Mesenchymal stem cell (in vitro differentiated cells and primary cell): ENCODE data around the gene HMGXB3.

Experiments used
- DNase-seq: peaks from one replicate; pipeline ENCODE4 v3.0.0-alpha.2; 2013
- H2AFZ ChIP-seq: one replicate; pipeline ENCODE4 v1.6.1; 2013; ENCODE audit warnings: low read depth, mild to moderate bottlenecking, control low read depth, inconsistent platforms, low read length, moderate library complexity
- H2AK5ac ChIP-seq: 2 replicates; pipeline ENCODE4 v1.6.1; 2013; ENCODE audit warnings: low read length, moderate library complexity, mild to moderate bottlenecking, inconsistent platforms; ENCODE audit not compliant: severe bottlenecking
- H2BK120ac ChIP-seq: one replicate; pipeline ENCODE4 v1.6.1; 2013; ENCODE audit warnings: low read depth, mild to moderate bottlenecking, inconsistent platforms, low read length, moderate library complexity
- H2BK12ac ChIP-seq, 2 experiments: one replicate each; pipeline ENCODE4 v1.6.1; 2013; ENCODE audit warnings: inconsistent platforms in 2 of 2, low read length in 2 of 2, mild to moderate bottlenecking in 2 of 2, moderate library complexity in 2 of 2, control low read depth in 1 of 2
- H2BK15ac ChIP-seq: one replicate; pipeline ENCODE4 v1.6.1; 2013; ENCODE audit warnings: mild to moderate bottlenecking, low read depth, inconsistent platforms; ENCODE audit not compliant: poor library complexity, severe bottlenecking
- H2BK5ac ChIP-seq: 2 replicates; pipeline ENCODE4 v1.6.1; 2013; ENCODE audit warnings: low read depth, mild to moderate bottlenecking, low read length, control low read depth, inconsistent platforms; ENCODE audit not compliant: poor library complexity, severe bottlenecking
- H3K14ac ChIP-seq, 2 experiments: one replicate each; pipeline ENCODE4 v1.6.1; 2013; ENCODE audit warnings: inconsistent platforms in 2 of 2, low read length in 2 of 2, control low read depth in 1 of 2, mild to moderate bottlenecking in 1 of 2, moderate library complexity in 1 of 2
- H3K18ac ChIP-seq, 2 experiments: one replicate each; pipeline ENCODE4 v1.6.1; 2013; ENCODE audit warnings: inconsistent platforms in 2 of 2, low read length in 2 of 2, control low read depth in 1 of 2, low read depth in 1 of 2, mild to moderate bottlenecking in 1 of 2
- H3K23ac ChIP-seq, 2 experiments: one replicate each; pipeline ENCODE4 v1.6.1; 2013; ENCODE audit warnings: inconsistent platforms in 2 of 2, low read length in 2 of 2, mild to moderate bottlenecking in 2 of 2, moderate library complexity in 2 of 2, control low read depth in 1 of 2
- H3K27ac ChIP-seq: 2 replicates; pipeline ENCODE4 v1.5.1; 2013; ENCODE audit warnings: mild to moderate bottlenecking, moderate library complexity, low read length, control low read depth, inconsistent platforms; ENCODE audit not compliant: poor library complexity, severe bottlenecking
- H3K27me3 ChIP-seq, 2 experiments: 2 replicates each; pipeline versions ENCODE4 v1.6.1 to v1.7.0; 2013; ENCODE audit warnings: low read length in 2 of 2, mild to moderate bottlenecking in 2 of 2, moderate library complexity in 2 of 2, control low read depth in 1 of 2, inconsistent platforms in 1 of 2; ENCODE audit not compliant: control insufficient read depth in 1 of 2, insufficient read depth in 1 of 2
- H3K36me3 ChIP-seq, 2 experiments: 2 replicates each; pipeline versions ENCODE4 v1.6.1 to v1.7.0; 2013; ENCODE audit warnings: low read length in 2 of 2, control low read depth in 1 of 2, inconsistent platforms in 1 of 2, low read depth in 1 of 2, mild to moderate bottlenecking in 1 of 2; ENCODE audit not compliant: insufficient read depth in 2 of 2, control insufficient read depth in 1 of 2
- H3K4ac ChIP-seq, 2 experiments: one replicate each; pipeline ENCODE4 v1.6.1; 2013; ENCODE audit warnings: inconsistent platforms in 2 of 2, low read length in 2 of 2, mild to moderate bottlenecking in 2 of 2, moderate library complexity in 2 of 2, control low read depth in 1 of 2, low read depth in 1 of 2
- H3K4me1 ChIP-seq: 2 replicates; pipeline ENCODE4 v1.6.1; 2013; ENCODE audit warnings: low read depth, low read length, control low read depth; ENCODE audit not compliant: control insufficient read depth, insufficient read depth
- H3K4me2 ChIP-seq: 2 replicates; pipeline ENCODE4 v1.6.1; 2013; ENCODE audit warnings: low read length, mild to moderate bottlenecking, inconsistent platforms; ENCODE audit not compliant: poor library complexity, severe bottlenecking
- H3K4me3 ChIP-seq, 2 experiments: 2 replicates each; pipeline versions ENCODE4 v1.5.1 to v1.7.0; 2013; ENCODE audit warnings: low read length in 2 of 2, mild to moderate bottlenecking in 2 of 2, control low read depth in 1 of 2, low read depth in 1 of 2; ENCODE audit not compliant: insufficient read depth in 1 of 2
- H3K79me1 ChIP-seq: replicated peaks from 2 replicates; pipeline ENCODE4 v1.6.1; 2013; ENCODE audit warnings: mild to moderate bottlenecking, control low read depth, low read length, inconsistent platforms; ENCODE audit not compliant: poor library complexity, severe bottlenecking
- H3K9ac ChIP-seq: 2 replicates; pipeline ENCODE4 v1.7.0; 2013; ENCODE audit warnings: mild to moderate bottlenecking, low read length, moderate library complexity
- H3K9me3 ChIP-seq: 2 replicates; pipeline ENCODE4 v1.7.0; 2013; ENCODE audit warnings: mild to moderate bottlenecking, low read length; ENCODE audit not compliant: control insufficient read depth
- H4K8ac ChIP-seq: one replicate; pipeline ENCODE4 v1.6.1; 2013; ENCODE audit warnings: inconsistent platforms, mild to moderate bottlenecking, low read length, moderate library complexity
- H4K91ac ChIP-seq: one replicate; pipeline ENCODE4 v1.6.1; 2013; ENCODE audit warnings: mild to moderate bottlenecking, low read length, inconsistent platforms
- WGBS: methylation state at CpG from one replicate; pipeline ENCODE4 v1.1.7; 2013; ENCODE audit warnings: mixed read lengths; 5-methylcytosine and 5-hydroxymethylcytosine counted together

Gene HMGXB3

GRCh38 chr5:150070821-150071220 is 70.3 kb downstream of the HMGXB3 start:
- Histone ChIP-seq H4K91ac (no peak overlapping the region), H4K8ac (no peak overlapping the region), H3K79me1 (no peaks in the 10 kb centered on the region), H3K27me3 (no peaks in the 10 kb centered on the region), H2BK15ac (no peak overlapping the region), H2BK5ac (no peak overlapping the region), H3K4me1 (peaks cover 26% of the 10 kb centered on the region), H3K27ac (no peak overlapping the region), H3K4ac (no peak overlapping the region), H3K9me3 (peaks cover 13% of the 10 kb centered on the region), H3K18ac (no peak overlapping the region), H3K14ac (no peak overlapping the region), H3K4me3 (no peak overlapping the region), H3K36me3 (no peaks in the 10 kb centered on the region), H3K4me2 (no peak overlapping the region), H2AFZ (no peak overlapping the region), H2BK120ac (no peak overlapping the region), H3K23ac (no peak overlapping the region), H2AK5ac (no peak overlapping the region), H2BK12ac (no peak overlapping the region), H3K9ac (no peak overlapping the region)
- no peak for DNase-seq
- WGBS = 100% methylated on average over 3 of the region's 3 CpGs

GRCh38 chr5:150073086-150073625 is 72.6 kb downstream of the HMGXB3 start:
- Histone ChIP-seq H4K8ac (no peak overlapping the region), H3K9me3 (peaks cover 13% of the 10 kb centered on the region), H3K36me3 (no peaks in the 10 kb centered on the region), H2AK5ac (no peak overlapping the region), H3K14ac (no peak overlapping the region), H3K18ac (no peak overlapping the region), H3K27ac (no peak overlapping the region), H3K4me1 (peaks cover 8% of the 10 kb centered on the region), H3K27me3 (no peaks in the 10 kb centered on the region), H2BK12ac (no peak overlapping the region), H3K79me1 (no peaks in the 10 kb centered on the region), H3K4me3 (no peak overlapping the region), H2AFZ (no peak overlapping the region), H2BK120ac (no peak overlapping the region), H2BK5ac (no peak overlapping the region), H4K91ac (no peak overlapping the region), H3K9ac (no peak overlapping the region), H3K23ac (no peak overlapping the region), H2BK15ac (no peak overlapping the region), H3K4ac (no peak overlapping the region), H3K4me2 (no peak overlapping the region)
- WGBS = 75% methylated on average over 5 of the region's 5 CpGs
- no peak for DNase-seq

DNA sequence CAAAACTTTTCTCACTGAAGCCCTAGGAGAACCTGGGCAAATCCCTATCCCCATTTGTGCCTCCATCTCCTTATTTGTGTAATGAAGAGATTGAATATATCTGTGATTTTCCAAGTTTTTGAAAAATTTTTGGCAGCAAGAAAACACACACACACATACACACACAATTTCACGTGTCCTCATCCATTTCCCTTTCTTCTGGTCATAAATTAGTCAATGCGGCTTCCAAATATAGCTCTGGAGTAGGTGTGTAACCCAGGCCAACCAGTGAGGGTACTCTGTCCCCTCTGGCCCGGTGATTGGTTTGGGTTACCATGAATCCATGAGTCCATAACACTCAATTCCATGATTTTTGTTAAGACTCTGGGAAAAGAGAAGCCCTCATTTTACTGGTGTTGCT is 73.1 kb downstream of the HMGXB3 start:
- H3K9me3 ChIP-seq = peaks cover 13% of the 10 kb centered on the region
- no peaks in the 10 kb centered on the region for H3K36me3 ChIP-seq
- no peak overlapping the region for H3K23ac ChIP-seq
- H4K91ac ChIP-seq = no peak overlapping the region
- no peak overlapping the region for H3K4me3 ChIP-seq
- H2BK5ac ChIP-seq = no peak overlapping the region
- no peak overlapping the region for H3K18ac ChIP-seq
- no peak overlapping the region for H2AFZ ChIP-seq
- H3K4ac ChIP-seq = no peak overlapping the region
- no peak overlapping the region for H2BK120ac ChIP-seq
- peaks cover 3% of the 10 kb centered on the region for H3K4me1 ChIP-seq
- H4K8ac ChIP-seq = no peak overlapping the region
- 83% methylated on average over 3 of the region's 3 CpGs for WGBS
- H2BK12ac ChIP-seq = no peak overlapping the region
- H3K14ac ChIP-seq = no peak overlapping the region
- no peak overlapping the region for H3K4me2 ChIP-seq
- DNase-seq = no peak
- no peak overlapping the region for H2BK15ac ChIP-seq
- H3K27me3 ChIP-seq = no peaks in the 10 kb centered on the region
- no peak overlapping the region for H3K9ac ChIP-seq
- no peak overlapping the region for H3K27ac ChIP-seq
- H2AK5ac ChIP-seq = no peak overlapping the region
- H3K79me1 ChIP-seq = no peaks in the 10 kb centered on the region

GRCh38 chr5:150075233-150075632 is 74.7 kb downstream of the HMGXB3 start:
- no peak overlapping the region for H2BK15ac ChIP-seq

More at GRCh38 chr5:150075233-150075632, 74.7 kb downstream of the HMGXB3 start:
- no peak overlapping the region for H2BK5ac ChIP-seq
- no peak overlapping the region for H3K27ac ChIP-seq
- no peak overlapping the region for H3K14ac ChIP-seq
- H3K4me2 ChIP-seq = no peak overlapping the region
- H3K79me1 ChIP-seq = no peaks in the 10 kb centered on the region
- H3K9ac ChIP-seq = no peak overlapping the region
- H4K8ac ChIP-seq = no peak overlapping the region
- H2AK5ac ChIP-seq = no peak overlapping the region
- peaks cover 2% of the 10 kb centered on the region for H3K4me1 ChIP-seq
- no peak overlapping the region for H4K91ac ChIP-seq
- H3K9me3 ChIP-seq = peaks cover 13% of the 10 kb centered on the region
- H2BK12ac ChIP-seq = no peak overlapping the region
- H3K27me3 ChIP-seq = no peaks in the 10 kb centered on the region
- no peak overlapping the region for H2AFZ ChIP-seq
- no peak overlapping the region for H3K4me3 ChIP-seq
- WGBS = 80% methylated on average over 4 of the region's 4 CpGs
- no peak overlapping the region for H3K18ac ChIP-seq
- H3K4ac ChIP-seq = no peak overlapping the region
- DNase-seq = no peak
- H3K36me3 ChIP-seq = no peaks in the 10 kb centered on the region
- H2BK120ac ChIP-seq = no peak overlapping the region
- no peak overlapping the region for H3K23ac ChIP-seq
